Immature natural killer cell (primary cell): Measurements from ENCODE around the gene JAK3. TPM values are rescaled to one million over a fixed set of nuclear protein-coding genes. Genes with fewer than 3 reads are reported as not detected.

Source experiments
- DNase-seq, 3 donors: peaks; one replicate each; pipeline ENCODE4 v3.0.0; 2022; ENCODE audit warnings: mixed read lengths in 1 of 3
- H3K27ac Mint-ChIP-seq, 6 donors: one replicate each; pipeline ENCODE4 v1.8.0; 2020; ENCODE audit warnings: mixed read lengths in 6 of 6, mild to moderate bottlenecking in 5 of 6, inconsistent platforms in 4 of 6, moderate library complexity in 3 of 6
- H3K27me3 Mint-ChIP-seq, 3 donors: one replicate each; pipeline ENCODE4 v1.8.0; 2020 to 2021; ENCODE audit warnings: low read depth in 3 of 3, mild to moderate bottlenecking in 3 of 3, mixed read lengths in 3 of 3, moderate library complexity in 3 of 3, inconsistent platforms in 1 of 3
- H3K36me3 Mint-ChIP-seq, 3 donors: one replicate each; pipeline ENCODE4 v1.8.0; 2020; ENCODE audit warnings: mixed read lengths in 3 of 3, inconsistent platforms in 2 of 3, mild to moderate bottlenecking in 2 of 3
- H3K4me1 Mint-ChIP-seq, 2 donors: one replicate each; pipeline ENCODE4 v1.8.0; 2020; ENCODE audit warnings: inconsistent platforms in 2 of 2, mild to moderate bottlenecking in 2 of 2, mixed read lengths in 2 of 2, moderate library complexity in 1 of 2
- H3K4me3 Mint-ChIP-seq, 5 donors: one replicate each; pipeline ENCODE4 v1.8.0; 2020; ENCODE audit warnings: mild to moderate bottlenecking in 5 of 5, mixed read lengths in 5 of 5, inconsistent platforms in 3 of 5, moderate library complexity in 3 of 5
- H3K9me3 Mint-ChIP-seq, 6 donors: one replicate each; pipeline ENCODE4 v1.8.0; 2020; ENCODE audit warnings: mild to moderate bottlenecking in 6 of 6, mixed read lengths in 6 of 6, inconsistent platforms in 4 of 6, moderate library complexity in 3 of 6
- polyA plus RNA-seq, 3 donors: library from polyadenylated mRNA; unstranded; fragments of 300-500 nt; fragmentation: Illumina TruSeq; gene quantifications; one replicate each; pipeline ENCODE4 v1.2.3, GENCODE V29; 2021

The JAK3 gene
- polyA plus RNA-seq, 3 donors from 2014 or later: 43.5 to 79.8 (median 47.4) TPM

DNA sequence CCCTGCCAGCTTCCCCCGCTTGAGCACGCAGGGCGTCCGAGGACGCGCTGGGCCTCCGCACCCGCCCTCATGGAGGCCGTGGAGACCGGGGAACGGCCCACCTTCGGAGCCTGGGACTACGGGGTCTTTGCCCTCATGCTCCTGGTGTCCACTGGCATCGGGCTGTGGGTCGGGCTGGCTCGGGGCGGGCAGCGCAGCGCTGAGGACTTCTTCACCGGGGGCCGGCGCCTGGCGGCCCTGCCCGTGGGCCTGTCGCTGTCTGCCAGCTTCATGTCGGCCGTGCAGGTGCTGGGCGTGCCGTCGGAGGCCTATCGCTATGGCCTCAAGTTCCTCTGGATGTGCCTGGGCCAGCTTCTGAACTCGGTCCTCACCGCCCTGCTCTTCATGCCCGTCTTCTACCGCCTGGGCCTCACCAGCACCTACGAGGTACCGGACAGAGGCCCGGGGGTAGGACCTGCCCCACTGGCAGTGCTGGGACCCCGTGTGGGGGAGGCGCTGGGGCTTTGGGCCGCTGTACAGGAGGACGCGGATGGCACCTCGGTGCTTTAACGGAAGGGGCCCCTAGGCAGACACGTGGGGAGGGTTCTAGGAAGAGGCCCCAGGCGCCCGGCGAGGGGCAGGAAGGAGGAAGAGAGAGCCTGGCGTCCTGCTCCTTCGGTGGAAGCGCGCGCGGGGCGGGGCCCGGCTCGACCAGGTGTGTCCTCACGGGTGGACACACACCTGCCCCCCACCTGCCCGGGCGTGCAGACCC, 24.6 kb upstream of the JAK3 start:
- H3K4me3 Mint-ChIP-seq: peak overlapping the region in 3 of 5 donors; percentile 39 to 56 (median 42)
- H3K27me3 Mint-ChIP-seq: peaks cover 5 to 17% (median 11%) of the 10 kb centered on the region in 3 donors
- peaks cover 6 to 11% of the 10 kb centered on the region in 2 donors for H3K4me1 Mint-ChIP-seq
- peak overlapping the region in 1 of 6 donors; percentile 17 for H3K27ac Mint-ChIP-seq
- no peaks in the 10 kb centered on the region for H3K9me3 Mint-ChIP-seq
- DNase-seq: no peak
- no peaks in the 10 kb centered on the region for H3K36me3 Mint-ChIP-seq

DNA sequence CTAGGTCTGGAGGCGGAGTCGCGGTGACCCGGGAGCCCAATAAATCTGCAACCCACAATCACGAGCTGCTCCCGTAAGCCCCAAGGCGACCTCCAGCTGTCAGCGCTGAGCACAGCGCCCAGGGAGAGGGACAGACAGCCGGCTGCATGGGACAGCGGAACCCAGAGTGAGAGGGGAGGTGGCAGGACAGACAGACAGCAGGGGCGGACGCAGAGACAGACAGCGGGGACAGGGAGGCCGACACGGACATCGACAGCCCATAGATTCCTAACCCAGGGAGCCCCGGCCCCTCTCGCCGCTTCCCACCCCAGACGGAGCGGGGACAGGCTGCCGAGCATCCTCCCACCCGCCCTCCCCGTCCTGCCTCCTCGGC, 24.1 kb upstream of the JAK3 start, which contains the start of gene SLC5A5:
TSS of gene SLC5A5 (plus strand) at position 68 of the 373 bp plus-strand sequence. CDS start 375 bp downstream, outside the sequence.
- Mint-ChIP-seq H3K27me3 (peaks cover 5 to 17% (median 11%) of the 10 kb centered on the region in 3 donors), H3K27ac (peak within 1 kb of the TSS in 1 of 6 donors; percentile 17), H3K4me1 (peaks cover 6 to 11% of the 10 kb centered on the region in 2 donors), H3K9me3 (no peaks in the 10 kb centered on the region), H3K36me3 (no peaks in the 10 kb centered on the region), H3K4me3 (peak within 1 kb of the TSS; percentile 42 to 62 (median 56))
- DNase-seq: no peak

DNA sequence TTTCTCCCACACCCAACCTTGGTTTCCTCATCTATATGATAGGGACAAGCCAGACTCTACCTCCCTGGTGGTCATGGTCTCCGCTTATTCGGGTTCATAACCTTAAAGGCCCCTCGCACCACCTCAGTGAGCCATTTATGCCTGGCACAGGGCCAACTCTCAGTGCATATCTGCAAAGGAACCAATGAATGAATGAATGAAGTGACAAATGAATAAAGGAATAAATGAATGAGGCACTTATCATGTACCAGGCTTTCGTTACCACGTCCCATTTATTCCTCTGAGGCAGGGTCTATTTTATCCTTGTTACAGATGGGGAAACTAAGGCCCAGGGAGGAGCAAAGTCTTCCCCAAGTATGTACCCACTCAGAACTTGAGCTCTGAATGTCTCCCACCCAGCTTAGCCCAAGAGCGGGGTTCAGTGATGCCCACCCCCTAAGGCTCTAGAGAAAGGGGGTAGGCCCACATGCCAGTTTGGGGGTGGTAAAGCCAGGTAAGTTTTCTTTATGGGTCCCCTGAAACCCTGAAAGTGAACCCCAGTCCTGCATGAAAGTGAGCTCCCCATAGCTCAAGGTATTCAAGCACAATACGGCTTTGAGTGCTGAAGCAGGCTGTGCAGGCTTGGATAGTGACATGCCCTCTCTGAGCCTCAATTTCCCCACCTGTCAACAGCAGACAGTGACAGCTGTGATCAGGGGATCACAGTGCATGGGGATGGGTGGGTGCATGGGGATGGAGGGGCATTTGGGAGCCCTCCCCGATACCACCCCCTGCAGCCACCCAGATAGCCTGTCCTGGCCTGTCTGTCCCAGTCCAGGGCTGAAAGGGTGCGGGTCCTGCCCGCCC, 23.5 kb upstream of the JAK3 start:
- H3K27ac Mint-ChIP-seq: no peak overlapping the region
- no peak for DNase-seq
- H3K9me3 Mint-ChIP-seq: no peaks in the 10 kb centered on the region
- peaks cover 5 to 17% (median 11%) of the 10 kb centered on the region in 3 donors for H3K27me3 Mint-ChIP-seq
- H3K4me3 Mint-ChIP-seq: peak overlapping the region in 1 of 5 donors; percentile 35
- H3K4me1 Mint-ChIP-seq: peaks cover 6 to 11% of the 10 kb centered on the region in 2 donors
- H3K36me3 Mint-ChIP-seq: no peaks in the 10 kb centered on the region

DNA sequence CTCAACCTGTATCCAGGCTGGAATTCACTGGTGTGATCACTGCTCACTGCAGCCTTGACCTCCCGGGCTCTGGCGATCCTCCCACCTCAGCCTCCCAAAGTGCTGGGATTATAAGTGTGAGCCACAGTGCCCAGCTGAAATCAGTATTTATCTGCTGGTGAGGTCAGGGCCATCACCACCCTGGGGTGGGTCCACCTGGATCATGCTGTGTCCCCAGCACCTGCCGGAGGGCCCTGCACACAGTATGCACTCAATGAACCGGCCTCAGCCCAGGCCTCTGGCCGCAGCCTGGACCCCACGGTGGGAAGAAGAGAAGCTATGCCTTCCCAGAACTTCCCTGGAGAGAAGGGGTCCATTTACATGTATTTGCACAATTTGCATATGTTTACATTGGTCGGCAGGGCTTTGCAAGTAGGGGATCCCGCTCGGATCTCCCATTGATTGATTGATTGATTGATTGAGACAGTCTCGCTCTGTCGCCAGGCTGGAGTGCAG, 21.4 kb upstream of the JAK3 start:
- Mint-ChIP-seq H3K36me3 (peaks cover 0 to 4% (median 0%) of the 10 kb centered on the region in 3 donors), H3K27ac (no peak overlapping the region), H3K27me3 (peaks cover 2 to 12% (median 9%) of the 10 kb centered on the region in 3 donors), H3K9me3 (no peaks in the 10 kb centered on the region), H3K4me3 (no peak overlapping the region), H3K4me1 (peaks cover 0 to 8% of the 10 kb centered on the region in 2 donors)
- DNase-seq: no peak

DNA sequence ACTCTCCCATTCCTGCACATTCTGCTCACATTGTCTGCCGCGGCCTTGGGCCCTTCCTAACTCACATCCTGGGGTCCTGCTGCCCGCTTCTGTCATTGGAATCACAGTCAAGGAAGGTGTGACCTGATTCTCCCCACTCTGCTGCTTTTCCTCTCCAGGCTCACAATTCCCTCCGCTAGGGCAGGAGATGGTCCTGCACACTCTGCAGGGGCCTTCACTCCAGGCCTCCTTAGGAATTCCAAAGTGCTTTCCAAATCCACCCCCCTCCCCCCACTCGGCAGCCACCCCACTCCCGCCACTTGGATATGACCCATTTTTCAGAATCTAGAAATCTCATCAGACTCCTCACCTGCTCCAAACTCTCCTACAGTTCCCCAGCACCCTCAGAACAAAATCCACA, 20.9 kb upstream of the JAK3 start:
- Mint-ChIP-seq H3K27ac (no peak overlapping the region), H3K4me3 (no peak overlapping the region), H3K27me3 (peaks cover 2 to 12% (median 9%) of the 10 kb centered on the region in 3 donors), H3K9me3 (no peaks in the 10 kb centered on the region), H3K36me3 (peaks cover 0 to 4% (median 0%) of the 10 kb centered on the region in 3 donors), H3K4me1 (peaks cover 0 to 8% of the 10 kb centered on the region in 2 donors)
- DNase-seq: no peak

DNA sequence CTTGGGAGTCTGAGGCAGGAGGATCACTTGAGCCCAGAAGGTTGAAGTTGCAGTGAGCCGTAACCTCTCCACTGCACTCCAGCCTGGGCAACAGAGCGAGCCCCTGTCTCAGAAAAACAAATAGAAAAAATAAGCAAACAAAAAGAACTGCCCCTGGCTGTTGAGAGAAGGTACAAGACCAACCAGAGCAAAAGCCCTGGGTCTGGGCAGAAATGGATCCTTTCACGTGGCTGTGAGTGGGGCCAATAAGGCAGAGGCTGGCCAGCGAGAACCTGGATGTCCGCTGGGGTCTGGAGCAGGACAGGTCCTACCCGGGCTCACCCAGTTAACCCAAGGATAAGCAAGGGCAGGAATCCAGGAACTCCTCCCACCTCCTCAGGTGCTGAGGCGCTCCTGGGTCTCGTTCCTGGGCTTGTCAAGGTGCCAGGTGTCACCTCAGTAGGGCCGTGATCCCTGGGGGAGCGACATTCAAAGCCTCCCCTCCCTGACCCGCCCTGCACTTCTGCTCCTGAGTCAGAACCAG, 19.2 kb upstream of the JAK3 start:
- H3K36me3 Mint-ChIP-seq: peaks cover 0 to 8% (median 0%) of the 10 kb centered on the region in 3 donors
- H3K27ac Mint-ChIP-seq: no peak overlapping the region
- H3K9me3 Mint-ChIP-seq: no peaks in the 10 kb centered on the region
- H3K27me3 Mint-ChIP-seq: peaks cover 0 to 8% (median 7%) of the 10 kb centered on the region in 3 donors
- no peak for DNase-seq
- peaks cover 0 to 6% of the 10 kb centered on the region in 2 donors for H3K4me1 Mint-ChIP-seq
- no peak overlapping the region for H3K4me3 Mint-ChIP-seq

DNA sequence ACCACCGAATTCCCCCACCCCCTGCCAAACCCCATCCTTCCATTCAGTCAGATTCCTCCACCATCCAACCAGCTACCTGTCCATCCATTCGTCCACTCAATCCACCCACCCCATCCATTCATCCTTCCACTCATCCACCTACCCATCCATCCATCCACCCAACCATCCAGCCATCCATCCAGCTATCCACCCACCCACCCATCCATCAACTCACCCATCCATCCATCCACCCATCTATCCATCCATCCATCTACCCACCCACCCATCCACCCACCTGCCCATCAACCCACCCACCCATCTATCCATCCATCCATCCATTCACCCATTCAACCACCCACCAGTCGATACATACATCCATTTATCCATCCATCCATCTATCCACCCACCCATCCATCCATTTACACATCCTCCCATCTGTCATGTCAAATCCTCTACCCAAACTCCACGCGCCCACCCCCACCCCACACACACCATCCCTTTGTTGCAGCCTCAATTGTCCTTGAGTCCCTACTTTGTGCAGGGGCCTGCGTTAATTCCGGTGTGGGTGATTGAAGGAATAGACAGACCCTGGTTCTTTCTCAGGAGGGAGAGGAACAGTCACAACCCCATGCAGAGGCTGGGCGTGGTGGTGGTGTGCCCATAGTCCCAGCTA, 18.7 kb upstream of the JAK3 start:
- Mint-ChIP-seq H3K27ac (peak overlapping the region in 1 of 6 donors; percentile 56), H3K9me3 (no peaks in the 10 kb centered on the region), H3K4me1 (peaks cover 4 to 7% of the 10 kb centered on the region in 2 donors), H3K27me3 (peaks cover 0 to 8% (median 7%) of the 10 kb centered on the region in 3 donors), H3K4me3 (no peak overlapping the region), H3K36me3 (peaks cover 0 to 8% (median 0%) of the 10 kb centered on the region in 3 donors)
- no peak for DNase-seq

DNA sequence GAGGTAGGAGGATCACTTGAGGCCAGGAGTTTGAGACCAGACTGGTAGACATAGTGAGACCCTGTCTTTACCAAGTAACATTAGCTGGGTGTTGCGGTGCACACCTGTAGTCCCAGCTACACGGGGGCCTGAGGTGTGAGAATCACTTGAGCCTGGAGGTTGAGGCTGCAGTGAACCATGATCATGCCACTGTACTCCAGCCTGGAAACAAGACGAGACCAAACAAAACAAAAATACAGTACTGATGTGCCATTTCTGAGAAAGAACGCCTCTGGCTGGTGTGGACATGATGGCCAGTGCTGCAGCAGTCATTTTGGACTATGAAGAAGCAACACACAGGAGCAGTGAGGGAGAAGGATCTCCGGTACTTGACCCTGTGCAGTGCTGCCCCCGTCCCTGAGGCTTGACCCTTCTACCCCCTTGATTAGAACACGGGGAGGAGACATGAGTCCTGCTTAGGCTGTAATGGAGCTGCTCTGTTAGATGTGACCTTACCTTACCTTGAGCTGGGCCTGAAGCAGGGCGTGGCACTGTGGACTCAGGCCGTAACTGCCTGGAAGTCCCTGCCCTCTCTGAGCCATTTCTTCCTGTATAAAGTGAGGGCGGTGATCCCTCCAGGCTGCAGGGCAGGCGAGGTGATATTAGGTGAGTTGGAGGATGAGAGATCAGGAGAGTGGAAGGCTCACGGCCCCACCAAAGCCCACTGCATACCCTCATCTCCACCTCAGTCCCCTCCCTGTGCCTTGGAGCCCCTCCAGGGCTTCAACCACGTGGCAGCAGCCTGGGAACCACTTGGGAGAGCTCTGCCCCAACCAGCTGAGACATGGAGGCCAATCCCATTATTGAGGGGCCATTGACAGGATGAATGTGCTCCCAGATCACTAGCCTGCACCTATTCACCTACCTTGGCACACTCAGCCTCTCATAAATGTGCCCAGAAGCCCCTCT, 17.9 kb upstream of the JAK3 start:
- Mint-ChIP-seq H3K4me3 (no peak overlapping the region), H3K4me1 (peaks cover 12 to 15% of the 10 kb centered on the region in 2 donors)
- DNase-seq: no peak

DNA sequence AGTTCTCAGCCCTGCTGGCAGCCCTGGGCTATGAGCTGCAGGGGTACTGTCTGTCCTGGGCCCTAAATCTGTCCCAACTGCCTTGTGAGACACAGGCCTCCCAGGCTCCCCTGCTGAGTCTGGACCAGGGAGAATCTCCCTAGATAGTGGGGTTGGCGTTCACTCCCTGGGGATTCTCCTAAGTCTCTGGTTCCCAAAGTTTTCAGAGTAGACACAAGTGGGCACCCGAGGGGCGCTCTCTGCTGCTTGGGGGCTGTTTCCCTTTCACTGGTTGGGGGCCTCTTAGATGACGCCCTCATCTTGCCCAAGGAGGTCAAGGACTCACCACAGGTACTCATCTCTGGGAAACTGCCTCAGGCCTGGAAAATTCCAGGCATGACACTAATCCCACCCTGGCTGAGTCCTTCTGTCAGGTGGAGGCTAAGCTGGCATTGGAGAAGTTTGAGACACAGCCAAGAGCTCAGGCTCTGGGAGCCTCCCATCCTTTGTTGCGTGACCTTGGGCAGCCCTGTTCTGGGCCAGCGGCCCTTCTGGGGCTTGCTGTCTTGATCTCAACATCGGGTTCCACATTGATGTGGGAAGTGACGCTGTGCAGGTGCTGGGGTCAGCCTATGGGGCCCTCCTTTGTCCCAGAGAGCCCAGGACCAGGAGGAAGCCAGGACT, 15.9 kb upstream of the JAK3 start:
- H3K9me3 Mint-ChIP-seq: no peaks in the 10 kb centered on the region
- peaks cover 0 to 8% (median 4%) of the 10 kb centered on the region in 3 donors for H3K36me3 Mint-ChIP-seq
- H3K4me3 Mint-ChIP-seq: peak overlapping the region in 2 of 5 donors; percentile 21 to 35
- H3K4me1 Mint-ChIP-seq: peaks cover 29 to 31% of the 10 kb centered on the region in 2 donors
- H3K27me3 Mint-ChIP-seq: peaks cover 4 to 5% (median 4%) of the 10 kb centered on the region in 3 donors
- DNase-seq: no peak
- no peak overlapping the region for H3K27ac Mint-ChIP-seq

More for the DNA sequence above, 17.9 kb upstream of the JAK3 start:
- peaks cover 0 to 4% (median under 1%) of the 10 kb centered on the region in 3 donors for H3K27me3 Mint-ChIP-seq
- H3K9me3 Mint-ChIP-seq: no peaks in the 10 kb centered on the region
- peaks cover 0 to 8% (median 0%) of the 10 kb centered on the region in 3 donors for H3K36me3 Mint-ChIP-seq
- peak overlapping the region in 1 of 6 donors; percentile 43 for H3K27ac Mint-ChIP-seq

DNA sequence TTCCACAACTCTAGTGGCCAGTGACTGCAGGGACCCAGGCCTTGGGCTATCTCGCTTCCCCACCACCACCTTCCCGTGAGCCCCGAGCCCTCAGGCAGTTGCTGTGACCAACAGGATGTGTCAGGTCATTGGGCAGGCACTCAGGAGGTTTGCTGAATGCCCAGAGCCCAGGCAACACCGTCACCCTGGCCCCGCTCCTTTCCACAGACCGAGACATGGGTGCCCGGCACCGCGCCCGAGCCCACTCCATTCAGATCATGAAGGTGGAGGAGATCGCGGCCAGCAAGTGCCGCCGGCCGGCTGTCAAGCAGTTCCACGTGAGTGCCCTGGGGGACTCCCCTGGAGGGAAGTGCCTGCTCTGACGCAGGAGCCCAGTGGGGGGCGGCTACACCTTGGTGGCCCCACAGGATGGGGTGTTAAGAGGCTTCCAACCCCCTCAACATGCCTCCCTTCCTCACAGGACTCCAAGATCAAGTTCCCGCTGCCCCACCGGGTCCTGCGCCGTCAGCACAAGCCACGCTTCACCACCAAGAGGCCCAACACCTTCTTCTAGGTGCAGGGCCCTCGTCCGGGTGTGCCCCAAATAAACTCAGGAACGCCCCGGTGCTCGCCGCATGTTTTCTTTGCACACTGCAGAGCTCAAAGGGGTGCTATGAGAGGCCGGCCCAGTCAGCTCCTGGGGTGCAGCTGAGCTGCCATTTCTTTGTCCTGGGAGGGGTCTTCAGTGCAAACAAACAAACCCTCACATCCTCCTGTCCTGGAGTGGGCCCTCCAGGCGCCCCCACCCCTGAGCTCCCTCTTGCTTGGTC, 15.1 kb upstream of the JAK3 start:
- peaks cover 29 to 31% of the 10 kb centered on the region in 2 donors for H3K4me1 Mint-ChIP-seq
- no peak for DNase-seq
- peak overlapping the region in 2 of 5 donors; percentile 38 to 44 for H3K4me3 Mint-ChIP-seq
- H3K27me3 Mint-ChIP-seq: peaks cover 4 to 5% (median 4%) of the 10 kb centered on the region in 3 donors
- H3K36me3 Mint-ChIP-seq: peaks cover 0 to 8% (median 4%) of the 10 kb centered on the region in 3 donors
- H3K9me3 Mint-ChIP-seq: no peaks in the 10 kb centered on the region
- no peak overlapping the region for H3K27ac Mint-ChIP-seq
